HL-60/S4 treated with retinoic acid at 250 ng/mL for 4 days and 3 days (cell line): ENCODE measurements around the gene AFF3.

Experiments
- in situ Hi-C: fragments of 300-500 bp; cut with MboI; formaldehyde crosslinking; loops from 2 replicates; pipeline ENCODE4 v1.7.0; 2022; ENCODE audit warnings: low sequenced_read_pairs

Gene AFF3

DNA sequence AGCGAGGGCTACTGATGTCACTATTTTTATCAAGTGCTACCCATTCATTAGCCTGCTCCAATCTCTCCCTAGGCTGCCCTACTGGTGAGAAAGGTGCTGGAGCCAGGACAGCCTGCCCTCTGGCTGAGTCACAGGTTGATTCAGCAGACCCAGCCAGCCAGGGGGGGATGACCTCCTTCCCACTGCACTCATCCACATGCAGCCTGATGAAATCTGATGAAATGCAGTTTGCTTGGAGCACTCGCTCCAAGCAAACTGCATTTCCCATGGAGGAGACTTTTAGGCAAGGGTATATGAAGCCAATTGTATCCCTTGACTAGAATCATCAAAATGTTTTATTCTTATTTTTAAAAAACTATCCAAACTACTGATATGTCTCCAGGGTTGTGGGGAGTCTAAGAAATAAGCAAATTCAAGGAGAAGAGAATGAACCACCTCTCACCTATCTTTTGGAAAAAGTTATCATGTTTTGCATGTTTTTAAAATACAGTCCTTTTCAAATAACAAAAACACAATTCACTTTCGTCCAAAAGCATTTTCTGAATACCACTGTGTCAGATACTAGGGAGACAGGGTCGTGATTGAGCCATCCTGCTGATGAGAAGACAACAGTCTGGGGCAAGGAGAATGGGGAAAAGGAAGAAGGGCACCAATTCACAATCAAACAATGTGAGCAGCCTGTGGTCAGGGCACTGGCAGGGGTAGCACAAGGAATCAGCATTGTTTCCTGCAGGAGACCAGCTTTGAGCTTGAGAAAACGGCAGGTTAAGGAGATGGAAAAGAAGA, 128.3 kb downstream of the AFF3 start:
- in situ Hi-C loops: no loop called here

DNA sequence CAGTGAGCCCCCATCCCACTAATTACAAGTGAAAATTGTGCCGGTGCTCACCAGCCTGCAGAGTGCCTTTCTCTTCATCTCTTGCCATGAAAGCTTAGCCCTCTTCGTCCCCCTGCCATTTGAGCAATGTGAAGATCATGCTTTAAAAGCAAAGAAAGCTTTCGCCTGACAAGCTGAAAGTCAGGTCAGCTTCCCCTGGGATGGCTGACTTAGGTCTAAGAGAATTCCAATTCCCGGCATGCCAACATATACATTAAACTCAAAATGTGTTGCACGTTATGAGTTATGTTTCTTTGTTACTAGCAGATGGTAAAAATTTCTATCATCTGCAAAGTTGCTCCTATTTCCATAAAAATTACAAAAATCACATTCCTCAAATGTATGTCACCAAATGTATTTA, 129.8 kb downstream of the AFF3 start:
- in situ Hi-C loops: no loop called here

DNA sequence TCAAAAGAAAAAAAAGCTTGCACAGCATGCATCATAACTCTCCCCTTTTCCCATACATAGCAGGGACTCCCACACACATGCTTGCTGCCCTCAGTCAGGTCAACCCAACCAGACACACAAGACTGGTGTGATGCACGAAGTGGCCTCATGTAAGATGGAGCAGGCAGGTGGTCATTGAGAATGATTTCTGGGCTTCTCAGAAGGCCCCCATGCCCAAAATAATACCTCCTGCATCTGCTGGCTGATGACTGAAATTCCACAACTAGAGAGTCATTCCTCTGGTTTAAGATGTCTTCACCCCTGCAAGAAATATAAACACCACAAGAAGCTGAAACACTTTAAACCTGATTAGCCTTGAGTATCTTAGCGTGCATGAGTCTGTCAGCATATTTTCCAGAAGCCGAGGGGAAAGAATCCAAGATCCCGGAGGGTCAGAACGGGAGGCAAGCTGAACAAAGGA, 131.1 kb downstream of the AFF3 start:
- in situ Hi-C loops: no loop called here

DNA sequence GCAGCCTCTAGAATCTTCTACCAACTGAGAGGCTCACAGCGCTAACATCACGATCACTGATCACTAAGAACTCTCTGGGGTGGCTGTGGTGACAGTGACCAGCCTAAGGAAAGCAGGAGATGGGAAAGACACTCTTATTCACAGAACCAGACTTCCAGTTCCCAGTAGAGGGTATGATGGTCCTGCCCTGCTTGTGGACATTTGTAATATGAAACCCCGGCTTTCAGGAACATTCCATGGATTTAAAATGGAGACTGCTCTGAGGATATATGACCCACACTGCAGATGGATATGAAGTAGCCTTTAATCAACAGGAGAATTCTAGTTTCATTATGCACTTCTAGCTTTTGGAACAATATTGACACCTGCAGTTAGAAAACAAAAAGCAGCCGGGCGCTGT, 131.8 kb downstream of the AFF3 start:
- in situ Hi-C loops: no loop called here

DNA sequence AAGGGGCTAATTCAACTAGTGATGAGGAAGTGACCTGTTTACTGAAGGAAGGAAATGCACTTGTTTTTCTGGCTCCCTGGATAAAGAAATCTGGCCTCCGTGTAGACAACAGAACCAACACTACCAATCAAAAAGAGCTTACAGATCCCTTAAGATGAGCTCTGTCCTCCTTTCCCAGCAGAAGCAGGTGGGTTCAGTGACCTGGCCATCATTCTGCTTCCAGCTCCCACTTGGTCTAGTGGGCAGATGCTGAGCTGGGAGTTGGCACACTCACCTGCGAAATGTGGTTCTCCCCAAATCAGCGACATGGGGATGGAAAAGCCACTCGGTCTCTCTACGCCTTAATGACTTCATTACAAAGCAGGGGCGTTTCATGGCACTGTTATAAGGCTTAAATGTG, 132.6 kb downstream of the AFF3 start:
- in situ Hi-C loops: no loop called here

DNA sequence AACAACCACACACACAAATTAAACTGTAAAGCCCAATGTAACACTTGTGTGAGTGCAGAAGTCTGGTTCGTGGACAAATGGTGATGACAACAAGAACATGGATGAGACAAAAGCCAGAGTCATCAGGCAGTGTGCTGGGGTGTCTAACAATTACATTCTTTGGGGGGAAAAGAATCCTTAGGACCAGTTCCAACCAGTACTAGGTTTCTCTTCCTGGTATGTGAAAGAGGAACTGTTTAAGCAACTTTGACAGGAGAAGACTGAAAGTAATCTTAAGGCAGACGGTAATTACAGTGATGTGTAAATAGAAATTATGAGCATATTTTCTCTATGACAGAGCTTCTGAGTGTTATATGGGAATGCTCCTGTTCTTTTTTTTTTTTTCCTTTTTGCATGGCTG, 133.4 kb downstream of the AFF3 start:
- in situ Hi-C loops: no loop called here

DNA sequence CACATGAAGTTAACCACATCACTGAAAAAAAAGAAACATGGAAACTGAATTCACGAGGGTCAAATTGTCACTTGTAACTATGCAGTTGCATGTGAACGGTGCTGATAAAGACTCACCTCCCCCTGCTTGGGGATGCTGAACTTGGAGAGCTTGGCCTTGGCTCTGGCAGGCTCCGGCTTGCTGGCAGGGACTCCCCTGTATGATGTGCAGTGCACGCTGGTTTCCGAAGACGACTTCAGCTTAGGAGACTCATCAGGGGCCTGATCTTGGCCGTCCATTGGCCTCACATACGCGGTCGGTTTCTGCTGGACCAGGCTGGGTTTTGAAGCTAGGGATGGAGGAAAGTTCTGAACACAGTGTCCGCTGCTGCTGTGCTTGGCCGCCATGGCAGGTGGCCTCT, 135.9 kb downstream of the AFF3 start:
- in situ Hi-C loops: no loop called here

DNA sequence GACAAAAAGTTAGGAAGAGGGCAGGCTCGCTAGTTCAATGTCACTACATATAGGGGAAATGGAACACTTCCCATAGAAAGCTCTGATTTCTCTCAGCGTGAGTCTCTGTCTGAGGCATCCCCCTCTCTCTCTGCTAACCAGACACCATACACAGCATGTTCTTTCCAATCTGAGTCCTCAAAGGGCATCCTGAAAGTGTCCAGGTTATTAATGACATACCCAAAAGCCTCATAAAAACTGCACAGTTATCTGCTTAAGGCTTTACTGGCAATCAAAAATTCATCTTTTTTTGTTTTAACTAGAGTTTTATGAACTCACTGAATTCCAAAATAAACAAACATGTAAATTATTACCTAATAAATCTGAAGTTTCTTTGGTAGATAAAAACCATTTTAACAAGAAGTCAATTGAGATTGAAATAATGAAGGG, 137.4 kb downstream of the AFF3 start:
- in situ Hi-C loops: no loop called here

DNA sequence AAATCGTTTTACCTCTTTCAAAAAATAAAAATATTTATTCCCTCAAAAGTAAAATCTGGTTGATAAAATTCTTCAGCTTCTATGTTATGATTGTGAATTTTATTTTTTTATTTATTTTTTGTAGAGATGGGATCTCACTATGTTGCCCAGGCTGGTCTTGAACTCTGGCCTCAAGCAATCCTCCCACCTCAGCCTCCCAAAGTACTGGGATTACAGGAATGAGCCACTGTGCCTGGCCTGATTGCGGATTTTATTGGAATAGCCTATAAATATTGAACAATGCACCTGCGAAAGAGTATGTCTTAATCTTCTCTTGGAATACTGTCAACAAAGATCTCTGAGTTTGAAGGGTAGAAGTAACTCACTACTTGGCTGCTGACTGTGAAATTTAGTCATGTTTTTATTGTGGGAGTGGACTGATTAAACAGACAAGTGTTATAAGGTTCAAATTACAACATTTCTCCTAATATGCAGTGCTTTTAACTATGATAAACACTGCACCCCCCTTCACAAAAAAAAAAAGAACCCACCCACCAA, 138.0 kb downstream of the AFF3 start:
- in situ Hi-C loops: no loop called here

DNA sequence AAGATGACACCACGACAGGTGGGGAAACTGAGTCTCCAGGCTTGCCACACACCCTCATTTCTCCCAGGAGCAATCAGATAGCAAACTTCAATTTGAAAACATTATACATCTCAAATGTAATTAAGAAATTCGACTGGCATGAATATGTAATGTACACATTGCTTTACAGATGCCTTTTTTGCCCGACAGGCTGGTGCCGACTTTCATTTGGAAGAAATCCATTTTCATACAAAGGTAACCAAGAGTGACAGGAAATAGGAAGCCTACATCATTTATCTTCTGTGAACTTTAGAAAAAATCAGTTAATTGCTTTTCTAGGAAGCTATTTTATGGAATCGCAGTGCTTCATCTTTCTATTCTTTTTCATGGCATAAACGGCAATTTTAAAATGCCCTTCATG, 140.3 kb downstream of the AFF3 start:
- in situ Hi-C loops: no loop called here

DNA sequence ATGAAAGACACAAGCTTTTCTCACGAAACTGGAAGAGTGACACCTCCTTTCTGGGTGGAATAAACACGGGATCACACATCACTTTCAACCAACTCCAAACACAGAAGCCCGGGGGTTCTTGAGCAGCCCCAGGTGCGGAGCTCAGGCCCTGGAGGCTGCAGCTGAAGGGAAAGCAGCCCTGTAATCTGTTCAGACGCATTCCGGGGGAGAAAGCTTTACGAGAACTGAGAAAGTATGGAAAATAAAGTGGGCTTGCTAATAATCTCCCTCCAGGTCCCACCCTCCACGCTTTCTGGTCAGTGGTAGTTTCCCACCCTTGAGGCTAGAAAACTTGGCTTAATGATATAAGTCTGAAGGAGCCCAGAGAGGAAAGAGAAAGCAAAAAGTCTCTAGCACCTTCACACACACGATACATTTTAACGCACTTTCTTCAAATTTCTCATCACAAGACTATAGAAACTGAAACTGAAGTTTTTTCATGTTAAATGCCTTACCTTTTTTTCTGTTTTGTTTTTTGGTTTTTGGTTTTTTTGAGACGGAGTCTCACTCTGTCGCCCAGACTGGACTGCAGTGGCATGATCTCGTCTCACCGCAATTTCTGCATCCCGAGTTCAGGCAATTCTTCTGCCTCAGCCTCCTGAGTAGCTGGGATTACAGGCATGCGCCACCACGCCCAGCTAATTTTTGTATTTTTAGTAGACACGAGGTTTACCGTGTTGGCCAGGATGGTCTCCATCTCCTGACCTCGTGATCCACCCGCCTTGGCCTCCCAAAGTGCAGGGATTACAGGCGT, 141.3 kb downstream of the AFF3 start:
- in situ Hi-C loops: no loop called here

DNA sequence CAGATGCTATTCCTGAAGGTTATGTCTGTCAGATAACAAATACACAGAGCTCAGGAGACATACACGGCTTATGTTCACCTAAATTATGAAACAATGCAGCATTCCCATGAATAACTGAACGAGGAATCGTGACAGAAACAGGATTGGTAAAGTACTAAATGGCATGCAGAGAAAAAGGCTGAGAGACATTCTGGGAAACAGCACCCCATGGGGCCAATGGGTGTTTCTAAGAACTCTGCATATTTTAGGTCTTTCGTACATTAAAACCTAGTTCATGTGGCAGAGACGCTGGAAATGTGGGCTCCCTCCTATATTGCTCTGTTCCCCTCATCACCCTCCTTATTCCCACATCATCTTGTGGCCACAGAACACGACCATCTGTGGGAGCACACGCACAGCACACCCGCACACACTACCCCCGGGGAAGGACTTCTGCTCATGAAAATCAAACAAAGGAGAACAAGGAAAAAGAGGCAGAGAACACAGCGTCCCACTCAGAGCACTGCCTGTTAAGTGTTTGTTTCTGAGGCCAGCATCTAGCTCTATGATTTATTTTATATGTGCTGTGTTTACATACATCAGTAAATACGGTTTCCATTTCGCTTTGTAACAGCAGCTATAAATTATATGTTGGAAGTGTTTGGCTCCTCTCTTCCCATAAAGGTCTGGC, 143.6 kb downstream of the AFF3 start:
- in situ Hi-C loops: no loop called here

DNA sequence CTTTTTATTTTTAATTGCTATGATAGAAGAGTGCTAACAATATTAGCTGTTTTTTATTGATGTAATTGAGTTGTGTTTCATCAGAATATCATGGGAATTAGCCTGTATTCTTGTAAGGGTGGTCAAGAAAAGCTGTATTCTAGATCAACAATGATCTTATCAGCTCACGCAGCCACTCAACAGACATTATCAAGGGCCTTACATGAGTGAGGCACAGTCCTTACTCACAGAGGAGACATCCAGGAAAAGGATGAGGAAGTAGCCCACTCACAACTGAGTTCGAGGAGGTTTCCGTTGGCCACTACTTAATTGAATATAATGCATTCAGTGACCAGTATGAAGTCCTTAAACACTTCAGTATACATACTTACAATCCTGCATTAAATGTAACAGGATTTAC, 152.5 kb downstream of the AFF3 start:
- in situ Hi-C loops: no loop called here

DNA sequence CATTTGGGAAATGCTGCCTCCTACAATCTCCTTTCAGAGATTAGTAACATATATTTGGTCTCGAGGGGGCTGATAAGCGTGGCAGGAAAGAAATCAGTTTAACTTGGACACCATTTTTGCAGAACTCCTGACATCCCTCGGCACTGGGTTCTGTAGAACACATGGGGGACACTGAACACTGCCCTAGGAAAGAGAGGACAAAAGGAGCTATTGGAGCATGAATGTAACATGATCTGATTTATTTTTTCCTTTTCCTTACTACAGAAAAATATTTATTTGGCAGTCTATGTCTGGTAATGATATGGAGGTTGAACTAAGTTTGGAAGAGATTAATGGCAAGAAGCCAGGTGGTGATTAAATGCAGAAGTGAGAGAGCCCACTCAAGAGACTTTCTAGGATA, 153.8 kb downstream of the AFF3 start:
- in situ Hi-C loops: no loop called here

DNA sequence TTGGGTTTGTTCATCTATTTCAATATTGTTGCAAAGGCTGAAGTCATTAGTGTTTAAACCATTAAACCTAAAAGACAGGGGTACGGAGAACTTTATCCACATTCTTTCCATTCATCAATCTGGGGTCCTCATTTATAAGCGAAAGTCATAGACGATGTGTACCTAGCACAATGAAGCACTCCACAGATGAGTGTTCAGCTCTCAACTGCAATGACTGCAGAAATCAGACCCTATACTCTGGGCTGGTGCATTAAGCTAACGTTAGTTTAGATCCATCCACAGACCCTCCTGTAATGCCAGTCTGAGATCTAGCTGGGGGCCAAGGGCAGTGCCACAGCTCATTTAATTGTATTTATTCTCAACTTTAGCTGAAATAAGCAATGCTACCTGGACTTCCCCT, 155.2 kb downstream of the AFF3 start:
- in situ Hi-C loops: no loop called here

DNA sequence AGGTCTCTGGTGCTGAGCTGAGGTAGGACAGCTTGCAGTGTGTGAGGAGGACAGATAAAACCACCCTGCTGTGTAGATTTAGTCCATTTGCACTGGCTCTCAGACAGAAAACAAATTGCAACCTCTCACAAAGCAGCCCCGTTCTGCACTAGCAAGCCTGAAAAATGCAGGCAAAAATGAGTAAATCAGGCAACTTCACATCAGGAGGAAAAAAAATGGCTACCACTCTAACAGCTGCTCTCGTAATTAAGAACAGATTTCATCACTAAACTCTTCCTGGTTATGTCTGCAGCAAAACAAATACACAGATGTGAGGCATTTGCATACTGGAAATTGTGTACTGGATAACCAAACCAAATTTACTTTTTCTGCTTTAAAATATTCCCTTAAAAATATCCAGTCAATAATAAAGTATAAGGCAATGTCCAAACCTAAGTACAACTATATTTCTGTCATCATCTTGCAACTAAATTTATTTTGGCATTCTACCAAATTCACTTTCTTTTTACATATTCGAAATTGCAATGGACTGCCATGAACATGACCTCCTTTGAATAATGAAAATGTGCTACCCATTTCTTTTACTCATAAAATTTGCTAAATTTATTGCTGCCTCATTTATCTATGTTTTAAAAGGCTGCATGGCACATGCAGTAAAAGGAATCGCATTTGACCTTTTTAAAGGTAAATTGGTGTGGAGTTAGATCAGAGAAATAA, 157.4 kb downstream of the AFF3 start:
- in situ Hi-C loops: no loop called here

DNA sequence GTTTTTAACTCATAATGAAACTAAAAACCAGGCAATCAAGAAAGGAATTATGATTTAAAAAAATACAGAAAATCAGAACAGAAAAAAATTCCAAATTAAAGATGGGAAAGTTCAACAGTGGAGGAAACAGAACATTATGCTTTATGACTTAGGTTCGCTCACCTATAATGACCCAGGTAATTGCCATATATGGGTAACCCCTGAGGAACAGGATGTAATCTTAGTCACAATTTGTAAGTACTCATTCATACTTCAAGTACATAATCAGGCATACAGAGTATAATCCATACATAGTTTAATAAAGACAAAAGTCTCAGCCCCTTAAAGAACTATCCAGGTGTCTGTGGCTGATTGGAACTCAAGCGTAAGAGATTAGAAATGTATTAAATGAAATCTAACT, 159.6 kb downstream of the AFF3 start:
- in situ Hi-C loops: no loop called here

DNA sequence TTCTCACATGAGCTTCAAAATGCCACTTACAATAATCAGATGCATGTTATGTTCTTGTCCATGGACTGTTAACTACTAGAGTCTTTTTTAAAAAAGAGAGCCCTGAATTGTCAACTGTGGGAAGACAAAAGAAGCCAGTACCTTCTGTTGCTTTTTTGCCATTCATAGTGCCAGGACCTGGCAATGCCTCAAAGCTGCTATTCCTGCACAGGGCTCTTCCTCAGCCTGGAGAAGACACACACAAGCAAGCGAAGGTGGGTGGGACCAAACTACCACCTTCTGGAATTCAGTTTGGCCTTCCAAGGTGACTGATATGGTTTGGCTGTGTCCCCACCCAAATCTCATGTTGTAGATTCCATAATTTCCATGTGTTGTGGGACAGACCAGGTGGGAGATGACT, 160.6 kb downstream of the AFF3 start:
- in situ Hi-C loops: no loop called here

DNA sequence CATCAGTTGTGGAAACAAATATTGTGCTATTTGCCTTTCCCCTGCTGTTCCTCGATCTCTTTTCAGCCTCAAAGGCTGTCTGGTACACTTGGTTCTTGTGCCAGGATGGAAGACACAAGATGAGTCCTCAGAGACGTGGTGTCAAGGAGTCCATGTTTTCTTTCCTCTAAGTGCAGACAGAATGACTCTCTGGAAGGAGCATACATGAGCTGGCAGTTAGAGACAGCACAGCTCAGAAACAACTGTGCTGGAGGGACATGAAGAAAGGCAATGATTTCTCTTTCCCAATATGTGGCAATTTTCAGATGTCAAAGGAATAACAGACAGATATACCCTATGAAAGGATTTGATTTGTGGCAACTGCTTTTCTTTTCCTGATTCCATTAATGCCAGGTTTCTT, 162.2 kb downstream of the AFF3 start:
- in situ Hi-C loops: no loop called here

DNA sequence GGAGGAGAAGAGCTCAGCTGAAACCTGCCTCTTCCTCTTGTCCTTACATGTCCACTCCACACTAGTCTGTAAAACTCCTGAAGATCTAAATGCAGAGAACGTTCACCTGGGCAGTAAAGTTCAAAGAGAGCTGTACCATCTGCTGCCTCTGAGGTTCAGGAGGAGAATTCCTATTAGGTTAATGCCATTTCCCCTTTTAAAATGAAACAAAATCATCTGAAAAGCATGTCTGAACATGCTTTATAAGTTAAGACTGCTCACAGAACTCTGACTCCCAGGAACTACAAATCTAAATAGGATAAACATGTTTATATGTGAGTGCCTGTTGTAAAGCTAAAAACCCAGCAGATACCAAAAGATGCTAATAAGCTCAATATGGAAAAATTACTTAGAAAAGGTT, 164.4 kb downstream of the AFF3 start:
- in situ Hi-C loops: no loop called here

DNA sequence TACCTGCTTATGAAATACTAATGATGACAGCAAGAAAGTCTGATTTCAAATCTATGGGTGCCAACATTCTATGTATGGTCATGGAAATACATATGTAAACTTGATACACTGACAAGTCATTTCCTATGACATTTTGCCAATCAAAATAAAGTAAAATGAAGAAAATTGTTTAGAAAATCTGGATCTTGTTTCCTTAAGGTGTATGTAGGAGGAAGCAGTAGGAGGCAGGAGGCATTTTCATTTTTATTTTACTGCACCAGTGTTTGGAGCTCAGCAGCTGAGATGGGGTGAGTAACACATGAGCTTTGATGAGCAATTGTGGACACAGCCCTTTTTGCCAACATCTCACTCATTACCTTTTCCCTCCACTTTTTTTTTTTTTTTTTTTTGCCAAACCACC, 167.0 kb downstream of the AFF3 start:
- in situ Hi-C loops: no loop called here
